NCI-H2196 (cell line): ENCODE results near the gene MBOAT1.

ENCODE experiments used
- DNase-seq: peaks from one replicate; lab custom pipeline; 2025; ENCODE audit not compliant: unreplicated experiment; lab: John Stamatoyannopoulos, UW

Gene MBOAT1

DNA sequence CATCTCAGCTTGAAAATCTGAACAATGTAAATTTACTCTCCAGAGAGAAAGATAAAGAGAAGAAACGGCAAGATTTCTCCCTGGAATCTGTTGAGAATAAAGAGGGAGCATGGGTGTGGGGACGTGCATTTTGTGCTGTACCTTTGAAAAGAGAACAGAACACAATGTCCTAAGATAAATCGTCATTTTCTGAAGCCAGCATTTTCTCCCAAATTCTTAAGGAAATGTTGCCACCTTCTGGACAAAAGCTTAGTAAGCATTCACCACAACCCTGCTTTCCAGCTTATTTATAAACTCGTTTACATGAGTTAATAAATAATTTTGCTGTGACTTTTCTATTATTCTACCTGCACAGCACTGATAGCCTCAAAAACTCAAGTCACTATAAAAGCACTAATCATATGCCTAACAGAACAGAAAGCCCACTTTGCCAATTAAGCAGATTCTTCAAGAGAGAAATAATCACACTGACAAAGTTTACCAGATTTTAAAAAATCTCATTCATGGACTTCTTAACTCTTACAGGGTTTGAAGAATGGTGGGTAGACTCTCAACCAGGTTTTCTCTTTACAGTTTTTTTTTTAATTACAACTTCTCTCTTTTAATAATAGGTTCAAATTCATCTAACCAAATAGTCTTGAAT lies 155.8 kb downstream of the MBOAT1 start:
- DNase-seq: peak; percentile 84

DNA sequence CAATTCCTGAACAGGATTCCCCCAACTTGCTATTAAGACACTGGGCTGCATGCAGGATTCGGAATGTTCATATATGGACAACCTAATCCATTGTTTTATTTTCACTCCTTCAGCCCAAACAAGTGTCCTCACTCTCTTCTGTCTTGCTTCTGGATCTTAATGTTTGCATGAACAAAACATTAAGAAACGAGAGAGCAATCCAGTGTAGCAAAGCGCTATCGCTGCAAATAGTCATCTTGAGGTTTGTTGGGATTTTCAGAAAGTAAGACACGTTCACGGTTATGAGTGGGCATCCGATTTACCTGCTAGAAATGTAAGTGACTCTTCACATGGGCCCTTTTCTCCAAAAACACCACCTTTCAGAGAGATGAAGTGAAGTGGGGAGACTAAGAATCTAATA lies 156.4 kb downstream of the MBOAT1 start:
- DNase-seq: no peak
